ENCODE measurements around the gene TMEM123.

- TF ChIP-seq REST (IDR thresholded peaks at IDR 0.05; ENCODE audit: low read depth, low read length) (no peak), NFIC (IDR thresholded peaks at IDR 0.05; ENCODE audit: low read depth, low read length) (no peak; the same call in 1 of the 2 replicates), YY1 (IDR thresholded peaks at IDR 0.05; ENCODE audit: low read depth, low read length) (peak; percentile 53; the same call in 1 of the 2 replicates), BRCA1 (IDR thresholded peaks at IDR 0.05; ENCODE audit: low read depth, low read length) (no peak), TCF12 (IDR thresholded peaks at IDR 0.05; ENCODE audit: low read depth, low read length) (peak; percentile 92), CUX1 (IDR thresholded peaks at IDR 0.05; ENCODE audit: insufficient replicate concordance, low read depth, low read length) (no peak), CTCF (IDR thresholded peaks at IDR 0.05 in 2 of 3, conservative IDR thresholded peaks at IDR 0.05 in 1 of 3; ENCODE audit: control insufficient read depth in 2 of 3, extremely low read depth in 1 of 3, insufficient read depth in 1 of 3, low read depth in 3 of 3, low read length in 3 of 3) (peak; percentile 27 to 44 (median 35); a peak in 3 of 6 replicates), CEBPB (IDR thresholded peaks at IDR 0.05; ENCODE audit: borderline replicate concordance in 1 of 2, low read depth in 2 of 2, low read length in 2 of 2) (no peak), RAD51 (IDR thresholded peaks at IDR 0.05) (no peak)
- TF ChIP-seq, protein P1, sequence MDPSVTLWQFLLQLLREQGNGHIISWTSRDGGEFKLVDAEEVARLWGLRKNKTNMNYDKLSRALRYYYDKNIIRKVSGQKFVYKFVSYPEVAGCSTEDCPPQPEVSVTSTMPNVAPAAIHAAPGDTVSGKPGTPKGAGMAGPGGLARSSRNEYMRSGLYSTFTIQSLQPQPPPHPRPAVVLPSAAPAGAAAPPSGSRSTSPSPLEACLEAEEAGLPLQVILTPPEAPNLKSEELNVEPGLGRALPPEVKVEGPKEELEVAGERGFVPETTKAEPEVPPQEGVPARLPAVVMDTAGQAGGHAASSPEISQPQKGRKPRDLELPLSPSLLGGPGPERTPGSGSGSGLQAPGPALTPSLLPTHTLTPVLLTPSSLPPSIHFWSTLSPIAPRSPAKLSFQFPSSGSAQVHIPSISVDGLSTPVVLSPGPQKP (IDR thresholded peaks at IDR 0.05; ENCODE audit: low read depth, low read length), result no peak
Observed at GRCh38 chr11:102451681-102452460, 694 bp downstream of the TMEM123 start.

Data from GM12878 (cell line).